Activated CD8-positive, alpha-beta memory T cell treated with anti-CD3 and anti-CD28 coated beads, Interleukin-2, amount 10 ng/mL, durations not matched to agents 7 days and 5 days (primary cell): ENCODE measurements around the gene EFCAB8. TPM values are rescaled to one million over a fixed set of nuclear protein-coding genes. Genes with fewer than 3 reads are reported as not detected.

Experiments used
- ATAC-seq: fragments of 150-1000 bp; cut with Tn5 transposase; one replicate; pipeline ENCODE4 v1.10.0; 2021; ENCODE audit warnings: moderate library complexity
- CTCF ChIA-PET: fragments of 350-600 bp; sonication (Branson Sonifier 250); formaldehyde crosslinking; loops from one replicate; lab custom pipeline; 2021; ENCODE audit warnings: antibody characterized with exemption; lab: Charles Lee
- DNase-seq: peaks from one replicate; pipeline ENCODE4 v3.0.0-alpha.2; 2020
- H3K27ac Mint-ChIP-seq: one replicate; pipeline ENCODE4 v1.8.0; 2021; ENCODE audit warnings: mild to moderate bottlenecking, mixed read lengths
- H3K27me3 Mint-ChIP-seq: one replicate; pipeline ENCODE4 v1.8.0; 2021; ENCODE audit warnings: mixed read lengths
- H3K36me3 Mint-ChIP-seq: one replicate; pipeline ENCODE4 v1.8.0; 2021; ENCODE audit warnings: mild to moderate bottlenecking, mixed read lengths
- H3K4me1 Mint-ChIP-seq: one replicate; pipeline ENCODE4 v1.8.0; 2021; ENCODE audit warnings: mixed read lengths
- H3K4me3 Mint-ChIP-seq: one replicate; pipeline ENCODE4 v1.8.0; 2021; ENCODE audit warnings: mild to moderate bottlenecking, moderate library complexity, mixed read lengths
- H3K9me3 Mint-ChIP-seq: one replicate; pipeline ENCODE4 v1.8.0; 2022; ENCODE audit warnings: low read depth, mixed read lengths
- total RNA-seq, 2 experiments: library from RNA; stranded (reverse); gene quantifications; one replicate each; pipeline ENCODE4 v1.2.3, GENCODE V29; 2021

Gene EFCAB8
- total RNA-seq, 2 experiments from 2014 or later: 0.30 to 1.1 TPM

GRCh38 chr20:32977281-32978008 lies 118.7 kb downstream of the EFCAB8 start:
- CTCF ChIA-PET: interaction anchor here (0.7 to 1.3 kb wide), 4 partner anchors 11 to 59 kb away, joined by 3 to 9 read pairs (median 3); no protein-coding TSS in a partner anchor
- no peaks in the 10 kb centered on the region for H3K27me3 Mint-ChIP-seq
- no peak overlapping the region for H3K27ac Mint-ChIP-seq
- no peak for ATAC-seq
- H3K4me3 Mint-ChIP-seq: no peak overlapping the region
- H3K9me3 Mint-ChIP-seq: peaks cover 8% of the 10 kb centered on the region
- DNase-seq: peak; percentile 25
- peaks cover 14% of the 10 kb centered on the region for H3K4me1 Mint-ChIP-seq
- H3K36me3 Mint-ChIP-seq: peaks cover 8% of the 10 kb centered on the region

- Mint-ChIP-seq H3K9me3 (peaks cover 8% of the 10 kb centered on the region), H3K4me3 (no peak overlapping the region), H3K27me3 (no peaks in the 10 kb centered on the region), H3K36me3 (peaks cover 8% of the 10 kb centered on the region), H3K4me1 (peaks cover 14% of the 10 kb centered on the region), H3K27ac (no peak overlapping the region)
- CTCF ChIA-PET: interaction anchor here (0.7 to 1.3 kb wide), 3 partner anchors 33 to 58 kb away, joined by 3 read pairs; no protein-coding TSS in a partner anchor
- ATAC-seq: no peak
- no peak for DNase-seq
Measured at GRCh38 chr20:32978009-32978335, 119.2 kb downstream of the EFCAB8 start.

- no peaks in the 10 kb centered on the region for H3K27me3 Mint-ChIP-seq
- peaks cover 14% of the 10 kb centered on the region for H3K4me1 Mint-ChIP-seq
- DNase-seq (no peak), ATAC-seq (no peak)
- H3K9me3 Mint-ChIP-seq: peaks cover 8% of the 10 kb centered on the region
- peaks cover 8% of the 10 kb centered on the region for H3K36me3 Mint-ChIP-seq
- H3K4me3 Mint-ChIP-seq: no peak overlapping the region
- CTCF ChIA-PET: interaction anchor here (1.4 kb wide), 1 partner anchor 34 kb away, joined by 5 read pairs; no protein-coding TSS in a partner anchor
- H3K27ac Mint-ChIP-seq: no peak overlapping the region
Measured at GRCh38 chr20:32979201-32979998, 120.7 kb downstream of the EFCAB8 start.

GRCh38 chr20:32980131-32980941 lies 121.6 kb downstream of the EFCAB8 start:
- H3K36me3 Mint-ChIP-seq: peaks cover 8% of the 10 kb centered on the region
- no peak overlapping the region for H3K27ac Mint-ChIP-seq
- DNase-seq: no peak

GRCh38 chr20:32980990-32981389 lies 122.3 kb downstream of the EFCAB8 start:
- Mint-ChIP-seq H3K4me1 (peaks cover 9% of the 10 kb centered on the region), H3K9me3 (peaks cover 8% of the 10 kb centered on the region), H3K27ac (no peak overlapping the region), H3K27me3 (no peaks in the 10 kb centered on the region), H3K36me3 (peaks cover 8% of the 10 kb centered on the region), H3K4me3 (no peak overlapping the region)
- no peak for DNase-seq
- CTCF ChIA-PET: interaction anchor here (0.9 kb wide), 1 partner anchor 18 kb away, joined by 3 read pairs; no protein-coding TSS in a partner anchor
- ATAC-seq: no peak

More at GRCh38 chr20:32980131-32980941, 121.6 kb downstream of the EFCAB8 start:
- peaks cover 8% of the 10 kb centered on the region for H3K9me3 Mint-ChIP-seq
- ATAC-seq: no peak
- CTCF ChIA-PET: no interaction called here
- no peaks in the 10 kb centered on the region for H3K27me3 Mint-ChIP-seq
- peaks cover 11% of the 10 kb centered on the region for H3K4me1 Mint-ChIP-seq
- H3K4me3 Mint-ChIP-seq: no peak overlapping the region

GRCh38 chr20:32982617-32983458 lies 124.1 kb downstream of the EFCAB8 start:
- H3K36me3 Mint-ChIP-seq: no peaks in the 10 kb centered on the region
- H3K4me3 Mint-ChIP-seq: no peak overlapping the region
- H3K4me1 Mint-ChIP-seq: no peaks in the 10 kb centered on the region
- ATAC-seq: no peak
- DNase-seq: no peak
- H3K27me3 Mint-ChIP-seq: no peaks in the 10 kb centered on the region
- CTCF ChIA-PET: no interaction called here
- no peaks in the 10 kb centered on the region for H3K9me3 Mint-ChIP-seq
- no peak overlapping the region for H3K27ac Mint-ChIP-seq

- Mint-ChIP-seq H3K4me3 (no peak overlapping the region), H3K27ac (no peak overlapping the region), H3K27me3 (no peaks in the 10 kb centered on the region), H3K4me1 (no peaks in the 10 kb centered on the region), H3K9me3 (no peaks in the 10 kb centered on the region), H3K36me3 (no peaks in the 10 kb centered on the region)
- CTCF ChIA-PET: interaction anchor here (1.0 kb wide), 1 partner anchor 12 kb away, joined by 3 read pairs; no protein-coding TSS in a partner anchor
- ATAC-seq (no peak), DNase-seq (no peak)
Measured at GRCh38 chr20:32983459-32984112, 124.9 kb downstream of the EFCAB8 start.

- no peaks in the 10 kb centered on the region for H3K36me3 Mint-ChIP-seq
- no peaks in the 10 kb centered on the region for H3K9me3 Mint-ChIP-seq
- H3K27ac Mint-ChIP-seq: no peak overlapping the region
- CTCF ChIA-PET: interaction anchor here (1.0 kb wide), 1 partner anchor 12 kb away, joined by 3 read pairs; no protein-coding TSS in a partner anchor
- H3K27me3 Mint-ChIP-seq: no peaks in the 10 kb centered on the region
- no peaks in the 10 kb centered on the region for H3K4me1 Mint-ChIP-seq
- no peak overlapping the region for H3K4me3 Mint-ChIP-seq
- no peak for ATAC-seq
- DNase-seq: no peak
Measured at GRCh38 chr20:32984196-32984595, 125.5 kb downstream of the EFCAB8 start.

- Mint-ChIP-seq H3K27ac (no peak overlapping the region), H3K4me1 (no peaks in the 10 kb centered on the region), H3K27me3 (no peaks in the 10 kb centered on the region), H3K4me3 (no peak overlapping the region), H3K36me3 (no peaks in the 10 kb centered on the region), H3K9me3 (no peaks in the 10 kb centered on the region)
- no peak for ATAC-seq
- no peak for DNase-seq
- CTCF ChIA-PET: interaction anchor here (1.0 to 1.4 kb wide), 2 partner anchors 13 to 20 kb away, joined by 3 to 4 read pairs; partner anchors contain the start of gene SUN5
Measured at GRCh38 chr20:32984631-32985354, 126.1 kb downstream of the EFCAB8 start.

GRCh38 chr20:32985596-32985995 lies 126.9 kb downstream of the EFCAB8 start:
- Mint-ChIP-seq H3K4me3 (no peak overlapping the region), H3K27ac (no peak overlapping the region), H3K36me3 (no peaks in the 10 kb centered on the region), H3K4me1 (no peaks in the 10 kb centered on the region), H3K27me3 (no peaks in the 10 kb centered on the region), H3K9me3 (no peaks in the 10 kb centered on the region)
- CTCF ChIA-PET: interaction anchor here (1.4 kb wide), 1 partner anchor 19 kb away, joined by 4 read pairs; the partner anchor contains the start of gene SUN5
- ATAC-seq (no peak), DNase-seq (no peak)

- ATAC-seq (no peak), DNase-seq (no peak)
- Mint-ChIP-seq H3K4me1 (no peaks in the 10 kb centered on the region), H3K27ac (no peak overlapping the region), H3K27me3 (no peaks in the 10 kb centered on the region), H3K9me3 (no peaks in the 10 kb centered on the region), H3K4me3 (no peak overlapping the region), H3K36me3 (no peaks in the 10 kb centered on the region)
- CTCF ChIA-PET: no interaction called here
Measured at GRCh38 chr20:32986331-32986966, 127.7 kb downstream of the EFCAB8 start.
